Karpas-422 (cell line): Measurements from ENCODE around the gene MUC5B. TPM values are rescaled to one million over a fixed set of nuclear protein-coding genes. Genes with fewer than 3 reads are reported as not detected.

Experiments
- DNase-seq: peaks from one replicate; pipeline ENCODE4 v3.0.0-alpha.2; 2015
- H2AFZ ChIP-seq: fragments of 200-600 bp; sonication (generic); 2 replicates; pipeline ENCODE4 v1.6.1; 2014; ENCODE audit warnings: antibody characterized with exemption, low read length, mixed read lengths
- H3K27ac ChIP-seq: fragments of 200-600 bp; sonication (generic); 2 replicates; pipeline ENCODE4 v1.5.1; 2014; ENCODE audit warnings: mild to moderate bottlenecking, low read length, moderate library complexity
- H3K27me3 ChIP-seq: fragments of 200-600 bp; sonication (generic); 2 replicates; pipeline ENCODE4 v1.6.1; 2014; ENCODE audit warnings: low read length, mixed read lengths
- H3K36me3 ChIP-seq: fragments of 200-600 bp; sonication (generic); 2 replicates; pipeline ENCODE4 v1.6.1; 2014; ENCODE audit warnings: low read length, mixed read lengths; ENCODE audit not compliant: insufficient read depth
- H3K4me1 ChIP-seq: fragments of 200-600 bp; sonication (generic); 2 replicates; pipeline ENCODE4 v1.6.1; 2014; ENCODE audit warnings: mild to moderate bottlenecking, low read length, mixed read lengths
- H3K4me2 ChIP-seq: fragments of 200-600 bp; sonication (generic); 2 replicates; pipeline ENCODE4 v1.6.1; 2014; ENCODE audit warnings: low read length, low read depth, mild to moderate bottlenecking; ENCODE audit not compliant: poor library complexity, severe bottlenecking
- H3K4me3 ChIP-seq: fragments of 200-600 bp; sonication (generic); 2 replicates; pipeline ENCODE4 v1.5.1; 2014; ENCODE audit warnings: mild to moderate bottlenecking, antibody characterized with exemption, low read length, mixed read lengths
- H3K79me2 ChIP-seq: fragments of 200-600 bp; sonication (generic); 2 replicates; pipeline ENCODE4 v1.6.1; 2014; ENCODE audit warnings: mild to moderate bottlenecking, low read length, mixed read lengths
- H3K9ac ChIP-seq: fragments of 200-600 bp; sonication (generic); 2 replicates; pipeline ENCODE4 v1.6.0; 2014; ENCODE audit warnings: low read length
- H3K9me2 ChIP-seq: fragments of 200-600 bp; sonication (generic), shearing (Covaris generic); replicated peaks from 2 replicates; pipeline ENCODE4 v1.6.0; 2014; ENCODE audit warnings: mild to moderate bottlenecking, low read length, moderate library complexity; ENCODE audit not compliant: insufficient read depth
- H3K9me3 ChIP-seq: fragments of 300-700, 200-600 bp; sonication (generic); 2 replicates; pipeline ENCODE4 v1.6.1; 2014; ENCODE audit warnings: low read length, mixed read lengths
- H4K20me1 ChIP-seq: fragments of 200-600 bp; sonication (generic); 2 replicates; pipeline ENCODE4 v1.6.1; 2014; ENCODE audit warnings: mild to moderate bottlenecking, antibody characterized with exemption, low read length, low read depth; ENCODE audit not compliant: insufficient read depth
- total RNA-seq: library from RNA; depleted of rRNA; stranded (reverse); fragments of >200 nt; shearing (Covaris generic); gene quantifications from 2 replicates; pipeline ENCODE4 v1.2.3, GENCODE V29; 2014; ENCODE audit warnings: low replicate concordance

The MUC5B gene
- total RNA-seq, 1 experiment from 2014 or later, result 0.04 TPM

GRCh38 chr11:1236316-1237127 is 13.7 kb downstream of the MUC5B start:
- DNase-seq, result no peak
- Histone ChIP-seq H2AFZ (no peak overlapping the region), H3K4me2 (no peak overlapping the region), H3K4me1 (no peaks in the 10 kb centered on the region), H3K9me3 (no peaks in the 10 kb centered on the region), H4K20me1 (no peaks in the 10 kb centered on the region; the same call in 1 of the 2 replicates), H3K4me3 (no peak overlapping the region), H3K9me2 (no peaks in the 10 kb centered on the region), H3K79me2 (no peaks in the 10 kb centered on the region), H3K27ac (no peak overlapping the region), H3K9ac (no peak overlapping the region), H3K36me3 (no peaks in the 10 kb centered on the region), H3K27me3 (no peaks in the 10 kb centered on the region)

- H3K4me1 ChIP-seq, result no peaks in the 10 kb centered on the region
- no peaks in the 10 kb centered on the region for H3K27me3 ChIP-seq
- no peak overlapping the region for H3K4me3 ChIP-seq
- no peaks in the 10 kb centered on the region for H3K9me2 ChIP-seq
- no peaks in the 10 kb centered on the region for H3K79me2 ChIP-seq
- H4K20me1 ChIP-seq, result no peaks in the 10 kb centered on the region; the same call in 1 of the 2 replicates
- no peak overlapping the region for H3K9ac ChIP-seq
- DNase-seq, result no peak
- H3K36me3 ChIP-seq, result no peaks in the 10 kb centered on the region
- no peak overlapping the region for H2AFZ ChIP-seq
- no peak overlapping the region for H3K4me2 ChIP-seq
- H3K27ac ChIP-seq, result no peak overlapping the region
- H3K9me3 ChIP-seq, result no peaks in the 10 kb centered on the region
These were observed 14.3 kb downstream of the MUC5B start for GRCh38 chr11:1237128-1237580.

GRCh38 chr11:1237851-1238250 is 15.0 kb downstream of the MUC5B start:
- Histone ChIP-seq H3K4me1 (no peaks in the 10 kb centered on the region), H3K9me3 (no peaks in the 10 kb centered on the region), H3K9ac (no peak overlapping the region), H3K27me3 (no peaks in the 10 kb centered on the region), H3K4me2 (no peak overlapping the region), H3K4me3 (no peak overlapping the region), H3K27ac (no peak overlapping the region), H4K20me1 (no peaks in the 10 kb centered on the region; the same call in 1 of the 2 replicates), H3K79me2 (no peaks in the 10 kb centered on the region), H3K9me2 (no peaks in the 10 kb centered on the region), H3K36me3 (no peaks in the 10 kb centered on the region), H2AFZ (no peak overlapping the region)
- no peak for DNase-seq

GRCh38 chr11:1238767-1239595 is 16.1 kb downstream of the MUC5B start:
- no peaks in the 10 kb centered on the region for H3K27me3 ChIP-seq
- H3K79me2 ChIP-seq, result no peaks in the 10 kb centered on the region
- no peak for DNase-seq
- no peak overlapping the region for H3K4me3 ChIP-seq
- H3K9ac ChIP-seq, result no peak overlapping the region
- no peak overlapping the region for H2AFZ ChIP-seq
- H3K9me2 ChIP-seq, result no peaks in the 10 kb centered on the region
- H3K36me3 ChIP-seq, result no peaks in the 10 kb centered on the region
- H3K4me1 ChIP-seq, result no peaks in the 10 kb centered on the region
- no peak overlapping the region for H3K4me2 ChIP-seq
- no peaks in the 10 kb centered on the region for H3K9me3 ChIP-seq
- no peaks in the 10 kb centered on the region; the same call in 1 of the 2 replicates for H4K20me1 ChIP-seq
- no peak overlapping the region for H3K27ac ChIP-seq

- Histone ChIP-seq H3K27ac (no peak overlapping the region), H3K9me2 (no peaks in the 10 kb centered on the region), H3K4me3 (no peak overlapping the region), H2AFZ (no peak overlapping the region), H3K4me2 (no peak overlapping the region), H3K4me1 (no peaks in the 10 kb centered on the region), H3K79me2 (no peaks in the 10 kb centered on the region), H3K36me3 (no peaks in the 10 kb centered on the region), H3K27me3 (no peaks in the 10 kb centered on the region), H3K9ac (no peak overlapping the region), H4K20me1 (no peaks in the 10 kb centered on the region; the same call in 1 of the 2 replicates), H3K9me3 (no peaks in the 10 kb centered on the region)
- no peak for DNase-seq
These were observed 16.8 kb downstream of the MUC5B start for GRCh38 chr11:1239596-1240205.

GRCh38 chr11:1240771-1241170 is 17.9 kb downstream of the MUC5B start:
- no peaks in the 10 kb centered on the region for H3K36me3 ChIP-seq
- no peaks in the 10 kb centered on the region for H3K4me1 ChIP-seq
- no peak overlapping the region for H3K4me3 ChIP-seq
- no peak overlapping the region for H3K27ac ChIP-seq
- no peak overlapping the region for H3K4me2 ChIP-seq
- H2AFZ ChIP-seq, result no peak overlapping the region
- DNase-seq, result no peak
- no peak overlapping the region for H3K9ac ChIP-seq
- H3K9me3 ChIP-seq, result no peaks in the 10 kb centered on the region
- no peaks in the 10 kb centered on the region for H3K27me3 ChIP-seq
- no peaks in the 10 kb centered on the region for H3K9me2 ChIP-seq
- H4K20me1 ChIP-seq, result no peaks in the 10 kb centered on the region
- H3K79me2 ChIP-seq, result no peaks in the 10 kb centered on the region

- Histone ChIP-seq H3K36me3 (no peaks in the 10 kb centered on the region), H3K27ac (no peak overlapping the region), H3K4me1 (no peaks in the 10 kb centered on the region), H3K27me3 (no peaks in the 10 kb centered on the region), H3K9ac (no peak overlapping the region), H2AFZ (no peak overlapping the region), H3K79me2 (no peaks in the 10 kb centered on the region), H3K4me2 (no peak overlapping the region), H3K4me3 (no peak overlapping the region), H3K9me2 (no peaks in the 10 kb centered on the region), H3K9me3 (no peaks in the 10 kb centered on the region), H4K20me1 (no peaks in the 10 kb centered on the region)
- DNase-seq, result no peak
These were observed 18.8 kb downstream of the MUC5B start for GRCh38 chr11:1241706-1242105.

- Histone ChIP-seq H3K36me3 (no peaks in the 10 kb centered on the region), H3K9me2 (no peaks in the 10 kb centered on the region), H3K4me3 (no peak overlapping the region)
These were observed 19.4 kb downstream of the MUC5B start for GRCh38 chr11:1242289-1242688.

More at GRCh38 chr11:1242289-1242688, 19.4 kb downstream of the MUC5B start:
- no peak for DNase-seq
- H2AFZ ChIP-seq, result no peak overlapping the region
- H3K4me2 ChIP-seq, result no peak overlapping the region
- H4K20me1 ChIP-seq, result no peaks in the 10 kb centered on the region
- no peaks in the 10 kb centered on the region for H3K79me2 ChIP-seq
- no peak overlapping the region for H3K9ac ChIP-seq
- no peak overlapping the region for H3K27ac ChIP-seq
- no peaks in the 10 kb centered on the region for H3K27me3 ChIP-seq
- H3K4me1 ChIP-seq, result no peaks in the 10 kb centered on the region
- H3K9me3 ChIP-seq, result no peaks in the 10 kb centered on the region
